Measurements from ENCODE around the gene FNTB.
"Not testable (repeated sequence)": the region's sequence is repeated elsewhere in the genome, so short reads cannot be mapped to it uniquely, and the experiment has no call there.

Gene FNTB

DNA sequence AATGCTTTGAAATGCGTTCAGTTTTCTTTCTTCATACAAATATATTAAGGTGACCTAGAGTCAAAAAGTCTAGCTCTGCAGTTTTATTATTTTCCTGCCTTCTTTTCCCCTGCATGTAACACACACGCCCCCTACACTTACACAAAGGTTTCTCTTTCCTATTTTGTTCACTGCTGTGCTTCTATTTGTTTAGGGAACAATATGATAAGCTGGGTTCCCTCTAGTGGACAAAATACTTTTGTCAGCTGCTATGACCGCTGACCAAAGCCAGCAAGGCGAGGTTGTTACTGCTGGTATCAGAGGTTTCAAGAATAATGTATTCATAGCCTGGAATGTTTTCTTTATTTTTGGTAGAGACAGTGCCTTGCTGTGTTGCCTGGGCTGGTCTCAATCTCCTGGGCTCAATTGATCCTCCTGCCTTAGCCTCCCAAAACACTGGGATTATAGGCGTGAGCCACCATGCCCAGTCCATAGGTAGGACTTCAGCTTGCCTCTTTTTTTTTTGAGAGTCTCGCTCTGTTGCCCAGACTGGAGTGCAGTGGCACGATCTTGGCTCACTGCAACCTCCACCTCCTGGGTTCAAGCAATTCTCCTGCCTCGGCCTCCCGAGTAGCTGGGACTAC, 33.4 kb downstream of the FNTB start:
- DNase-seq: peak; percentile 91

DNA sequence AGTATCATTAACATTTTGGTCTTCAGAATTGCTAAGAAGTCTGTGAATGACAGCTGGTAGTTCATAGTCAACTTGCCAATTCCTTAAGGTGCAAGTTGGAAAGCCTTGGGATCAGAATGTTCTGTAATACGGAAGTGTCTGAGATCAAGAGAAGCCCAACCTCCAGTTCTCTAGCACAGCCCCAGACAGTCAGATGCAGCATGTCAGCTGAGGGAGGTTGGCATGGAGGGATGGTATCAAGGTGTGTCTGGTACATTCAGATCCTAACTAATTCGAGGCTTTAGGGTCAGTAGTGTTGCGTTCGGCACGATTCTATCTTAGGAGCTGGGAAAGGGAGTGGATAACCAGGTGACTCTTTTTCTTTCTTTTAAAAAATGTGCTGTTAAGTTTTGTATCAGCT, 38.3 kb downstream of the FNTB start:
- DNase-seq: no peak

DNA sequence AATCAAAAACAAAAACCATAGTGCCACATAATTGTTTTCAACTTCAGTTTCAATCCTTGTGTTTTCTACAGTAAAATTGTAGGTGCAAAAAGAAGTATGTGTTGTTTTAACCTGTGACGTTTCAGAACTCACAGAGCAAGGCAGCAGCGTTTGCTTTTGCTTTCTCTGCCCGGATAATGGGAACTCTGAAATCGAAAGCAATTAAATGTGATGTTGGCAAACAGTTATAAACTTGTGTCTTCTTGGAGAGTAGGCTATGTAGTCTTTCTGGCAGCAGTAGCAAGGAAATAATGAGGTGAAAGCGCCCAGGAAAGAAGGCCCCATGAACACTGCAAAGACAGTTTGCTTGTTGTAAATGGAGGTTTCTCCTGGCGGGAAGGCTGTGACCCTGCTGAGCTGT, 39.1 kb downstream of the FNTB start:
- DNase-seq: no peak

DNA sequence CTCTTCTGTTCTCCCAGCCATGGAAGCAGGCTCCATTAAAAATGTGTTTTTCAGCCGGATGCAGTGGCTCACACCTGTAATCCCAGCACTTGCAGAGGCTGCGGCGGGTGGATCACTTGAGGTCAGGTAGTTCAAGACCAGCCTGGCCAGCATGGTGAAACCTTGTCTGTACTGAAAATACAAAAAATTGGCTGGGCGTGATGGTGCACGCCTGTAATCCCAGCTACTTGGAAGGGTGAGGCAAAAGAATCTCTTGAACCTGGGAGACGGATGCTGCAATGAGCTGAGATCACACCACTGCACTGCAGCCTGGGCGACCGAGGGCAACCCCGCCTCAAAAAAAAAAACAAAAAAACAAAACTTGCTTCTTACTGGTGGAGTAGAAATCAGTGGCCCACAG, 39.8 kb downstream of the FNTB start:
- DNase-seq: no peak

DNA sequence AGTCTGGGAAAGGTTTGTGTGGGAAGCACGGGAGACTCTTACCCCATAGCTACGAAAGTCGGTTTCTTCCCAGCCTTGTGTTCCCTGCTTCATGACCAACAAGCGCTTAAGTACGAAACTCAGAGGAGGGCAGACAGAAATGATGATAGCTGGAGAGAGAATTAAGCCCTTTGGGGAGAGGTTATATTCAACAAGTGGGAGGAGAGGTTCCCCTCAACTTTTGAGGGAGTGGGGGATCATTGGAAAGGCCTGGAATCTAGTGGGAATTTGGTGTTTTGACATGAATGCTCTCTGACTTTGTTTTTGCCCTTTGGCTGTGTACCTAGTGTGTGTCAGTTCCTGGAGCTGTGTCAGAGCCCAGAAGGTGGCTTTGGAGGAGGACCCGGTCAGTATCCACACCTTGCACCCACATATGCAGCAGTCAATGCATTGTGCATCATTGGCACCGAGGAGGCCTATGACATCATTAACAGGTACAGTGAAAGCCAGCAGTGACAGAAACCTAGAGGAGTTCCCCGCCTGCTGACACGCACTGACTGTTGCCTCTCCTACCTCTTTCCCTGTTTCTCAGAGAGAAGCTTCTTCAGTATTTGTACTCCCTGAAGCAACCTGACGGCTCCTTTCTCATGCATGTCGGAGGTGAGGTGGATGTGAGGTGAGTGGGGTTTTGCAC, 40.6 kb downstream of the FNTB start:
- no peak for DNase-seq

DNA sequence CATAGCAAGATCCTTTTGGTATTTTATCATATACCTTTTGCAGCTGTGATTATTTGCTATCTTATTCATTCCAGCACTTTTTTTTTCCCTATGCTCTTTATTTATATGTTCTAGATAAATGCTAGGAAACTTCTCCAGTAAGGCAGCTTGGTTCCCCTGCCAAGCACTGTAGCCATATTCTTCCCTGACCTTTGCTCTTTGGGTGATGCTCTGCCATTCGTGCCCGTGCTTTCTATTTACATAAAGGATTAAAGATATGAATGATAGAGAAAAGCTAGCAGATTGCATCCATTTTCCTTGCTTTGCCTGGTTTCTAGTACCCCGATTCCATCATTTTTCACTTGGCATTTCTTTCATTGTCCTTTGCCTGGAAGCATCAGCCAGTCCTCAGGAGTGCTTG, 42.2 kb downstream of the FNTB start:
- DNase-seq: no peak

DNA sequence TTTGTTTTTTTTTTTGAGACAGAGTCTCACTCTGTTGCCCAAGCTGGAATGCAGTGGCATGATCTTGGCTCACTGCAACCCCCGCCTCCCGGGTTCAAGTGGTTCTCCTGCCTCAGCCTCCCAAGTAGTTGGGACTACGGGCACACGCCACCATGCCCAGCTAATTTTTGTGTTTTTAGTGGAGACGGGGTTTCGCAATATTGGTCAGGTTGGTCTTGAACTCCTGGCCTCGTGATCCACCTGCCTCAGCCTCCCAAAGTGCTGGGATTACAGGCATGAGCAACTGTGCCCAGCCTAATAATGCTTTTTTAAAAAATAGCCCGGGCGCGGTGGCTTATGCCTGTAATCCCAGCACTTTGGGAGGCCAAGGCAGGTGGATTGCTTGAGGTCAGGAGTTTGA, 44.6 kb downstream of the FNTB start:
- not testable (repeated sequence) for DNase-seq

DNA sequence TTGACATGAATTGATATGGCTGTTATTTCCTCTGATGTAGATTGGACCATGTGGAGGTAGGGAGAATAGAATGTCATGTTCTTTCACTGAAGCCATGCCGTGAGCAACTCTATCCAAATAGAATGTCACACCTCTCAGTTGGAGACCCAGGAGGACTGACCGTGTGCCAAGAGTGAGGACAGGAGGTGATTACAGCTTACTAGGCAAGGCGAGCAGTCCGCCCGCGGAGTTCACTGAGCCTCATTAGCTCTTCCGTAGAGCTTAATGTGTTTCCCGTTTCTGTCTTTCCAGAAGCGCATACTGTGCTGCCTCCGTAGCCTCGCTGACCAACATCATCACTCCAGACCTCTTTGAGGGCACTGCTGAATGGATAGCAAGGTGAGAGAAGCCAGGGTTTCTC, 45.6 kb downstream of the FNTB start:
- no peak for DNase-seq

DNA sequence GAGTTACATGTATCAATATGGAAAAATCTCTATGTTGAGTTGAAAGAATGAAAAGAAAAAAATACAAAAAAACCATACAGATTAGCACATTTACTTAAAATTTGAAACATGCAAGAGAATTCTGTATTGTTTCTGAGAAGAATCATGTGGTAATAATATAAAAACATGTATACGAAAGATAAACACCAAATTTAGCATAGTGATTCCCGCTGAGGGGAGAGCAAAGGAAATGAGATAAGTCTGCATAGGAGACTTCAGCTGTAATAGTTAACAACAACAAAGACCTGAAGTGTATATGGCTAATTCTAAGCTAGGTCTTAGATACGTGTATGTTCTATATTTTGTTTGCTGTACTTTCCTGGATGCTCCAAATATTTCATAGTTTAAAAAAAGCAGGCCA, 46.5 kb downstream of the FNTB start:
- peak; percentile 38 for DNase-seq

DNA sequence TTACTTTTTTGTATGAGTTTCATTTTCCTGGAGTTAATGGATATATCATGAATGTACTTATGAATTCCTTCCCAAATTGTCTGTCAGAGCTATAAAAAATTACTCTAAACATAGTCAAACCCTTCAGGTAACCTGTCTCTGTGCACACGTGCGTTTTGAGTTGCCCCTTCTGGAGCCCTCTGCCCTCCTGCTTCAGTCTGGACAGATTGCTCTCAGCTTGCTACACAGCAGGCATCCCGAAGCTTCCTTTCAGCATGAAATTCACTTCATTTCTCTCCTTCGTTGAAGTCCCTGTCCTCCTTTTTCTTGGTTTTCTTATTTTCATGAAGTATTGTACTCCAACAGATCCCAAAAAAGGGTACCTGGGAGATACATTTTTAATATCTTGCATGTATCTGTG, 47.3 kb downstream of the FNTB start:
- DNase-seq: no peak

DNA sequence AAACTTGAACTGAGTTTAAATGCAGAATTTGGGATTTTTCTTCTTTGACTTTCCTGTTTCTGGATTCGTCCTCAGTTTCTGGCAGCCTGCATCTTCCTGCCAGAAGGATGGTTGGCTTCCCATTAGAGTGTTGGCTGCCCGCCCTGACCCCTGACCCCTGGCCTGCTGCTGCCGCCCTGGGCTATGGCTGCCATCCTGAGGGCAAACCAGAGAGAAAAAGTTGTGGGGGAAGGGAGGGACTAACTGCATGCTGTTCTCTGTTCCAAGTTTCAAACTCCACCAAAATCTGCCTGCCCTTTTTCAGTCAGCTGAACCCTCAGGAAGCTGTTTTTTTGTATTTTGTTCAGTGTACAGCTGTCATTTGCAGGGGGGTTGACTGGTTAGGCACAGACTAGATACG, 48.4 kb downstream of the FNTB start:
- DNase-seq: no peak

DNA sequence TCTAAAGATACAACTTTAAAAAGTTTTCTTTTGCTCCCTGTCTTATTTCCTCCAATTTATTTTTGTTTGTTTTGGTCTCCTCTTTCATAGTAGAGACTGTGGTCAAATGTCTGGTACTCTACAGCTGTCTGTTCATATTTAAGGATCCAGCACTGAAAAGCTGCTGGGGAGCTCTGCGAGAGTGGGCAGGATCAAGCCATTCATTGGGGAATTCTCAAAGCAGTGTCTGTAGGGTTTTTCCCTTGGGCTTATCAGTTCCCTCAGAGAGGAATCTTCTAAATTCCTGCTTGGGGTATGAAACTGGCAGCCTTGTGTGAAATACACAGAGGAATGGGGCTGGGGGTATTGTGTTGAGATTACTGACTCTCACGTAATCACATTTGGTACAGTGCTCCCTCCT, 52.3 kb downstream of the FNTB start:
- DNase-seq: no peak

DNA sequence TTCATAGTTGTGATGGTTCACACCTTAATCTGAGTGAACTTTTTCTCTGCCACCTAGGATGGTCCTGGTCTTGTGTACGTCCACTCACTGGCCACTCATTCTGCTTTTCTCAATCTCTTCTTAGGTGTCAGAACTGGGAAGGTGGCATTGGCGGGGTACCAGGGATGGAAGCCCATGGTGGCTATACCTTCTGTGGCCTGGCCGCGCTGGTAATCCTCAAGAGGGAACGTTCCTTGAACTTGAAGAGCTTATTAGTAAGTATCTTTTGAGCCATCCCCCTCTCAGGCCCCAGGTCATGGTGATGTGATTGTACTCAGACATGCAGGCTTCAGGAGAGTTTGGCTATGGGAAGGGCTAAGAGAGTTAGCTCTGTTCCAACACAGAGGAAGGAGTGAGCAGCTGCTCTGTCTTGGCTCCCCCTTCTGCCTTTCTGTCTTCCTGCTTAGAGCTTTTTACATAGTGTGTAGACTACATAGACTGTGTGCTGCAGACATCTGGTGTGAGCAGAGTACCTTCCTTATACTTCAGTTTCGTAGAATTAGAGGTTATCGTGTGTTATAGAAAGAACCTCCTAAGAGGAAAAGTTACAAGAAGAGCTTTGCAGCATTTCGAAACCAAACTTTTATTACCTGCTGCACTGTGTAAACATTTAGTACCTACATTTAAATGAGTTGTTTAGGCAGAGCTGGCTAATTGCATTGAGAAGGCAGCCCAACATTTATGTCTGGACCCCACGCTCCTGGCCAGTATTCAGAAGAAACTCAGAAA, 54.2 kb downstream of the FNTB start:
- DNase-seq: peak; percentile 28

DNA sequence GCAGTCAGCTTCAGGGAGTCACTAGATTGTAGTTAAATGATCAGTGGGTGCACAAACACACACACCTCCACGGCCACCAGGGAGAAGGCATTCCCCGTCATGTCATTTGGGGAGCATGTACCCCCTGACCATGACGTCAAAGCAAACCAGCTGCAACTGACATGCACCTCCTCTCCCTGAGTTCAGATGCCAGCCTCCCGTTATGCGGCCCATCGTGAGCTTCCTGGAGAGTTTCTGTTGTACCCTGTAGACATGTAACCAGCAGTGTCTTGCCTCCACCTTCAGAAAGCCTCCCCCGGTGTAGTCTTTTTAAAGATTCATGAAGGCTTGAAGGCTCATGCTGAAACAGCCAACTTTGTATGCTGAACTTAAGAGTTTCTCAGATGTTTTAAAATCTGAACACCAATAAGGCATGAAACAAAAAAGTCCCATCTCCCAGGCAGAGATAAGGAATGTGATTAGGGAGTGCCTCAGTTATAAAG, 54.8 kb downstream of the FNTB start:
- DNase-seq: no peak

DNA sequence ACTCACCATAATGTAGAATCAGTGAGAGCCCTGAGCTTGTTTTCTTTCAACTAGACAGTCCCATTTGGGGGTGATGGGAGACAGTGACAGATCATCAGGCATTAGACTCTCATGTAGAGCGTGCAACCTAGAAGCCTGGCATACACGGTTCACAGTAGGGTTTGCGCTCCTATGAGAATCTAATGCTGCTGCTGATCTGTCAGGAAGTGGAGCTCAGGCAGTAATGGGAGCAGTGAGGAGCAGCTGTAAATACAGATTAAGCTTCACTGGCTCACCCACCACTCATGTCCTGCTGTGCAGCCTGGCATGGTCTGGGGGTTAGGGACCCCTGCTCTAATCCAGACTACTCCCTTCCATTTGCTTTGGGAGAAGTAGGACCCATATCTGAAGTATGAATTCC, 55.6 kb downstream of the FNTB start:
- peak; percentile 63 for DNase-seq

DNA sequence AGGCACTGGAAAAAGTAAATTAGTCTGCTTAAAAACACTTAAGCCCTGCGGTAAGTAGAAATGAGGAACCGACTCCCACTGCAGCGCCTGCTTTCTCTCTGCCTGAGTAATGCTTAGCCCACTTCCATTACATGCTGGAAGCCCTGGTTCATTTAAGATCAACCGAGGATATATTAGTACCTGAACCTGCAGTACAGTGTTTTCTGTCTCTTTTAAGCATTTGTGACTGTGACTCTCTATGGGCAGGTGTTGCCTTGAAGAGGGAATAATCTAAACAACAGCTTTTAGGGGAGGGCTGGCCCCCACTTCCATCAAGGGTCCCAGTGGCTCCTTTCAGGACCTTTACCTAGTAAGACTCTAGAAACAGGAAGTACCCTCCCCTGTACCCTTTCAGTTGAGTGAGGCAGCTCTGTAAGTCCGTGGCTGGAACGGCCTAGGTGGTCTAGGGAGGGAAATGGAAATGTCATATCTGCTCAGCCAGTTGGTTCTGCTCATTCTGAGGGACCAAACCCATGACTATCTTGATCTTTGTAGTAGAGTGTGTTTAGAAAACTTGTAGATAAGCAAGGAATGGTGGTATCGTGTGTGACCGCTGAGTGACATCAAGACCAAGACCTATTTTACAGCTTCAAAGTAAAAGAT, 56.2 kb downstream of the FNTB start:
- DNase-seq: peak; percentile 97

DNA sequence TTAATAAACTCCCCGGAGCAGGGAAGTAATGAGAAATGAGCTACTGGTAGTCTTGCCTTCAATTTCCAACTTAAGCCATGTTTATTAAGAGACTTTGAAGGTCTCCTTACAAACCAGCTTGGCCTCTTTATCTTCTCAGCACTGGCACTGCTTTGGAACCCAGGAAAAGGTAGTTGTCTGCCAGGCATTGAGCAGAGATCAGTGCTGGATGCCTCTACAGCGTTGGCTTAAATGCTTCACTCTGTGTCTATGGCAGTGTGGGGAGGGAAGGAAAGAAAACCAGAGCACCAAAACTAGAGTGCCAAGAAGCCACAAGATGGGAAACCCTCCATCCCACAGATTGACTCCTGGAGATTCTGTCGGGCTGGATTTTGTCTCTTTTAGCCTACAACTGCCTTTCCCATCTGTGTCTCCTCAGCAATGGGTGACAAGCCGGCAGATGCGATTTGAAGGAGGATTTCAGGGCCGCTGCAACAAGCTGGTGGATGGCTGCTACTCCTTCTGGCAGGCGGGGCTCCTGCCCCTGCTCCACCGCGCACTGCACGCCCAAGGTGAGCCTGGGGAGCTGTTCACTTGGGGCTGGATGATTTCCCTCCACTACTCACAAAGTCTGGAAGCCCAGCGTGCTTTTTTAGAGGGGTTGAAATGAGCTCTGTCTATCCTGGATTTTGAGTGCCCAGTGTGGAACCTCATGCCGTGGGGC, 57.3 kb downstream of the FNTB start:
- DNase-seq: peak; percentile 41

DNA sequence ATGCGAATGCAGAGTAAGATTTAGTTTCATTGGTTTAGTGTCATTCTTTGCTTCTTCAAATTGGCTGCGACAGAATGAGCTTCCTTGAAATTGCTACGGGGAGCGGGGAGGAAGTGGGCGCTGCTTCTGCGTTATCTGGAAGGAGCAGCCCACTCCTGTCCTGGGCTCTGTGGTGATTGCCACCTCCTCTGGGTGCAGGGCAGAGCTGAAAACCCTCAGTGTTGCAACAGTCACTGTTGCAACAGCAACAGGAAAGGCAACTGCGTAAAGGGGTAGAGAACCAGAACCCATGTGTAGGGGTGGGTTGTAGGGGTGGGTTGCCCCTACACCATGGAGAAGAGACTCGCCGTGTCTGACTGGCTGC, 57.9 kb downstream of the FNTB start:
- peak; percentile 98 for DNase-seq

DNA sequence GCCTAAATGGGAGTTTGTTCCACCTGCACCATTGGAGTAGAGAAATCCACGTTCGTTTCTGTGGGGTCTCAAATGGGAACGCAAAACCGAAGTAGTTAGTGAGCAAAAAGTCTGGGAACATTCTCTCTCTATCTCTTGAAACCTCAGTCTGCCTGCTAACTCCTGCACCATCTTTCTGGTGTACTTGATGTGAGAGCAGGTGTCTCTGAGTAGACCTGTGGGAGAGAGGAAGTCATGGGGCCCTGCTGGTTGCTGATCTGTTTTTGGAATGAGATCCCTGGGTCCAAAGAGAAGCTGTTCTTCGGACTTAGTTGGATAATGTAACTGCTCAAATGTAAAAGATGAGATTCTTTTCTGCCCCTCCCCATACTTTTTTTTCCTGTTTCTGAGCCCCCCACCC, 58.3 kb downstream of the FNTB start:
- peak; percentile 42 for DNase-seq

DNA sequence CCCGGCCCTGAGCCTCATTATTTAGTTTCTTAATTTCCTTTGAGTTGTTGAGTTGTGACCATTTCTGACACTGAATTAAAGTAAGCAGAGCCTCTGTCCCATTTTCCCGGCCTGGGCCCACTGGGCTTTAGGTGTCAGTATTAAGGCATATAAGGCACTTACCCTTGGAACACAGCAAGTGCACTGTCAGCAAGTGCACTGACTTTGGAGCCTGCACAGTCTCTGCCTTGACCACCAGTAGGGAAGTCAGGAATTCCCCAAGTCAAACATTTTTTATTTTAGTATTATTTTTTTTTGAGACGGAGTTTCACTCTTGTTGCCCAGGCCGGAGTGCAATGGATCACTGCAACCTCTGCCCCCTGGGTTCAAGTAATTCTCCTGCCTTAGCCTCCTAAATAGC, 59.0 kb downstream of the FNTB start:
- DNase-seq: no peak

DNA sequence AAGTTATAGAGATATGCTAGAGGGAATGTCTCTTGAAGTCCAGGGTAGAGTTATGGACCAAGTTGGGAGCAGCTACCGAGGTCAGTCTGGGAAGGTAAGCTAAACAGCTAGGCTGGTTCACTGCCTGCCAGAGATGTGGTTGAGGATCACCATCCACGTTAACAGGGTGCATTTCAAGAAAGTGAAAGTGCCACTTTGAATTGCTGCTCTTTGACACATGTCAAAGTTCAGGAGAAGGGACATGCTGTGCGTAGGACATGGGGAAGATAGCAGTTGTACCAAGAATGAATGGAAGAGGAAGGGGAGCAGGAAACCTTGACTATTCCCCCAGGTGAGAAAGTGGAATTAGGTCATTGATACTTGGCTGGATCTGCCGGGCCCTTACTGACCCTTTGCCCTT, 66.1 kb downstream of the FNTB start:
- DNase-seq: no peak

DNA sequence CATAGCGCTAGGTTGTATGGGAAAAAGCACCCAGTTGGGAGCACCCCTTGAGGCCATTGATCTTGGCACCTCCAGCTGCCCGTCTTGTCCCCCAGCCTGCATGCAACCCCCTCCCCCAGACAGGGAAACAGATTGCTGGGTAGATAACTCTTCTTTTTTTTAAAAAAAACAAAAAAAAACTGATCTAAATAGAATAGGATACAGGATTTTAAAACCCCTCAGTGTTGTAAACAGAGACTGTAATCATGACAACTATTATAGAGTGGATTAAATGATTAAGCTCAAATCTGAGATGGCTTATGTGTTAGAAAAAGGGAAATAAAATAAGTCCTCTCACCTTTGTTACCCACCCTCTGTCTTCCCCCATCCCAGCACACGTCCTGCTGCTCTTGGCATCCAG, 66.8 kb downstream of the FNTB start:
- DNase-seq: no peak

DNA sequence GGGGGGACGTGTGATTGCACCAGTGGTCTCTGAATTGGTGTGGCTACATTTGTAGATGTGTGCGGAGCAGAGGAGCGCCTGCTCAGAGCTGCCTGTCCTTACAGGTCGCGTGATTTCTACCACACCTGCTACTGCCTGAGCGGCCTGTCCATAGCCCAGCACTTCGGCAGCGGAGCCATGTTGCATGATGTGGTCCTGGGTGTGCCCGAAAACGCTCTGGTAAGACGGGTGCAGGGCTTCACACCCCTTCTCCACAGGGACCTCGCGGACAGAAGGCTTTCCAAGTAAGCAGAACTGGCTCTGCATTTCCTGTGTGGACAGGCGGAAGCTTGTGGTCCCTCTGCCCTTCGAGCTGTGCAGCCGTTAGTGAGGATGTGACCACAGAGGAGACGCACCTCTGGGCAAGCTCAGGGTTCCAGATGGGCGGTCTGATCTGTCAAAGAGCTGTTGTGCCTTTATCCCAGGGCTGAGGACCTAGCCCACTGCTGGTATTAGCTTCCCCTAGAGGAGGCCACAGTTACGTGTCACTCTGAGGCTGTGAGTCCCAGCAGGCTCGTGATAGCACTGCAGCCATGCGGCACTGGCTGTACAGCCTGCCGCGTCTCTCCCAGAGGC, 67.9 kb downstream of the FNTB start:
- DNase-seq: peak; percentile 95
